Fibroblast of lung (primary cell): ENCODE measurements around the gene NRP1. TPM values are rescaled to one million over a fixed set of nuclear protein-coding genes. Genes with fewer than 3 reads are reported as not detected.

Experiments used
- DNase-seq, 2 donors: peaks; one replicate each; pipeline versions ENCODE4 v3.0.0 to v3.0.0-alpha.2; 2010; ENCODE audit warnings: low read depth in 2 of 2
- H2AFZ ChIP-seq: 2 replicates; pipeline ENCODE4 v1.5.1; 2012; ENCODE audit warnings: low read length, control low read depth, inconsistent platforms
- H3K27ac ChIP-seq: 2 replicates; pipeline ENCODE4 v1.5.1; 2011; ENCODE audit warnings: low read length, control low read depth; ENCODE audit not compliant: insufficient read depth
- H3K27me3 ChIP-seq: 2 replicates; pipeline ENCODE4 v1.5.1; 2011; ENCODE audit warnings: mild to moderate bottlenecking, low read length; ENCODE audit not compliant: control insufficient read depth, insufficient read depth
- H3K36me3 ChIP-seq: 2 replicates; pipeline ENCODE4 v1.5.1; 2011; ENCODE audit warnings: low read length; ENCODE audit not compliant: control insufficient read depth, insufficient read depth
- H3K4me1 ChIP-seq: 2 replicates; pipeline ENCODE4 v1.5.1; 2011; ENCODE audit warnings: low read length; ENCODE audit not compliant: control insufficient read depth, insufficient read depth; ENCODE audit errors: extremely low read depth
- H3K4me2 ChIP-seq: 2 replicates; pipeline ENCODE4 v1.5.1; 2011; ENCODE audit warnings: low read length, control low read depth; ENCODE audit not compliant: insufficient read depth; ENCODE audit errors: extremely low read depth
- H3K4me3 ChIP-seq, 4 experiments: fragments of 200-600 bp in 1 of 4; sonication (generic) in 1 of 4; replicated peaks in 1 of 4; 2 replicates each; pipeline ENCODE4 v1.5.1; 2011 to 2016; ENCODE audit warnings: low read length in 4 of 4, low read depth in 3 of 4, mild to moderate bottlenecking in 3 of 4, control low read depth in 2 of 4, inconsistent platforms in 1 of 4, mixed read lengths in 1 of 4; ENCODE audit not compliant: insufficient read depth in 1 of 4; ENCODE audit errors: control extremely low read depth in 1 of 4
- H3K79me2 ChIP-seq: 2 replicates; pipeline ENCODE4 v1.5.1; 2012; ENCODE audit warnings: mild to moderate bottlenecking, low read length, inconsistent platforms; ENCODE audit not compliant: control insufficient read depth, insufficient read depth
- H3K9ac ChIP-seq: 2 replicates; pipeline ENCODE4 v1.5.1; 2011; ENCODE audit warnings: mild to moderate bottlenecking, low read length, control low read depth; ENCODE audit not compliant: insufficient read depth
- H3K9me3 ChIP-seq: 2 replicates; pipeline ENCODE4 v1.5.1; 2012; ENCODE audit warnings: low read depth, low read length; ENCODE audit not compliant: control insufficient read depth, insufficient read depth
- H4K20me1 ChIP-seq: 2 replicates; pipeline ENCODE4 v1.5.1; 2011; ENCODE audit warnings: low read length; ENCODE audit not compliant: control insufficient read depth, insufficient read depth; ENCODE audit errors: extremely low read depth
- EZH2 ChIP-seq: IDR thresholded peaks from 2 replicates; pipeline ENCODE4 v1.5.1; 2012; ENCODE audit warnings: low read length, control low read depth, mild to moderate bottlenecking; ENCODE audit errors: missing control alignments
- polyA plus RNA-seq, 2 donors: library from polyadenylated mRNA; depleted of rRNA in 1 of 2; stranded (reverse) in 1 of 2; unstranded in 1 of 2; fragments of >200 nt; gene quantifications; 2 replicates each; pipeline ENCODE4 v1.2.1, GENCODE V29; 2011 to 2012; ENCODE audit warnings: missing spikeins in 1 of 2
- total RNA-seq: library from RNA; depleted of rRNA; stranded (reverse); fragments of >200 nt; gene quantifications from 2 replicates; pipeline ENCODE4 v1.2.1, GENCODE V29; 2014
- TF ChIP-seq, protein P1 (sequence below), 2 donors: IDR thresholded peaks in 1 of 2; conservative IDR thresholded peaks in 1 of 2; 1 replicate in 1 of 2; 2 replicates in 1 of 2; pipeline ENCODE4 v1.5.1; 2011 to 2012; ENCODE audit warnings: low read length in 2 of 2, control low read depth in 1 of 2, inconsistent platforms in 1 of 2, low read depth in 1 of 2, mild to moderate bottlenecking in 1 of 2

Gene NRP1
- total and polyA plus RNA-seq, 2 donors (not counting 1 experiment from before 2014, with no cell fraction given): 187 to 373 TPM

DNA sequence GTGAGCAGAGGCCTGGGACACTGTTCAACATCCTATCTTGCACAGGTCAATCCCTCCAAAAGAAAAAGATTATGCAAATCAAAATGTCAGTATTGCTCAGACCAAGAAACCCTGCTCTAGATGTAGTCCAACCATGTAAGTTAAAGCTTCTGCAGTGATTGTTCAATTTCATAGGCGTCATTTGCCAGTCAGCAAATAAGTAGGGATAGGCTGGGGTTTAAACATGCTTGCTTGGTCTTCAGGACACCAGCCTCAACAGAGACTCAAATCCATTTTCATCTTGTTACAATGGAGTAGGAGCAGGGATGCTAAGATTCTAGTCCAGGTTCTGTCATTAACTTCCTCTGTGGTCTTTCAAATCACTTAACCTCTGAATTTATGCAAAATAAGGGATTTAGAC, 89.1 kb downstream of the NRP1 start:
- H3K9ac ChIP-seq: no peak overlapping the region
- H3K27me3 ChIP-seq: no peaks in the 10 kb centered on the region
- H3K79me2 ChIP-seq: peaks cover 20% of the 10 kb centered on the region
- no peaks in the 10 kb centered on the region for H3K9me3 ChIP-seq
- peaks cover 16% of the 10 kb centered on the region for H3K4me1 ChIP-seq
- no peak overlapping the region for H3K27ac ChIP-seq
- H4K20me1 ChIP-seq: no peaks in the 10 kb centered on the region
- no peak for DNase-seq
- no peak overlapping the region for H2AFZ ChIP-seq
- TF ChIP-seq, protein P1, sequence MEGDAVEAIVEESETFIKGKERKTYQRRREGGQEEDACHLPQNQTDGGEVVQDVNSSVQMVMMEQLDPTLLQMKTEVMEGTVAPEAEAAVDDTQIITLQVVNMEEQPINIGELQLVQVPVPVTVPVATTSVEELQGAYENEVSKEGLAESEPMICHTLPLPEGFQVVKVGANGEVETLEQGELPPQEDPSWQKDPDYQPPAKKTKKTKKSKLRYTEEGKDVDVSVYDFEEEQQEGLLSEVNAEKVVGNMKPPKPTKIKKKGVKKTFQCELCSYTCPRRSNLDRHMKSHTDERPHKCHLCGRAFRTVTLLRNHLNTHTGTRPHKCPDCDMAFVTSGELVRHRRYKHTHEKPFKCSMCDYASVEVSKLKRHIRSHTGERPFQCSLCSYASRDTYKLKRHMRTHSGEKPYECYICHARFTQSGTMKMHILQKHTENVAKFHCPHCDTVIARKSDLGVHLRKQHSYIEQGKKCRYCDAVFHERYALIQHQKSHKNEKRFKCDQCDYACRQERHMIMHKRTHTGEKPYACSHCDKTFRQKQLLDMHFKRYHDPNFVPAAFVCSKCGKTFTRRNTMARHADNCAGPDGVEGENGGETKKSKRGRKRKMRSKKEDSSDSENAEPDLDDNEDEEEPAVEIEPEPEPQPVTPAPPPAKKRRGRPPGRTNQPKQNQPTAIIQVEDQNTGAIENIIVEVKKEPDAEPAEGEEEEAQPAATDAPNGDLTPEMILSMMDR (conservative IDR thresholded peaks at IDR 0.05 in 1 of 2, IDR thresholded peaks at IDR 0.05 in 1 of 2; ENCODE audit: low read depth in 1 of 2, low read length in 2 of 2): no peak
- TF ChIP-seq EZH2: no peak
- no peak overlapping the region for H3K4me3 ChIP-seq
- H3K4me2 ChIP-seq: no peak overlapping the region
- H3K36me3 ChIP-seq: peaks cover 13% of the 10 kb centered on the region

GRCh38 chr10:33244354-33244967, 90.0 kb downstream of the NRP1 start:
- peaks cover 11% of the 10 kb centered on the region for H3K4me1 ChIP-seq
- no peak overlapping the region for H3K9ac ChIP-seq
- H3K9me3 ChIP-seq: no peaks in the 10 kb centered on the region
- no peaks in the 10 kb centered on the region for H3K27me3 ChIP-seq
- no peak overlapping the region for H3K27ac ChIP-seq
- H3K4me3 ChIP-seq: no peak overlapping the region
- TF ChIP-seq, protein P1 (conservative IDR thresholded peaks at IDR 0.05 in 1 of 2, IDR thresholded peaks at IDR 0.05 in 1 of 2; ENCODE audit: low read depth in 1 of 2, low read length in 2 of 2): no peak
- TF ChIP-seq EZH2: no peak
- DNase-seq: no peak
- no peaks in the 10 kb centered on the region for H4K20me1 ChIP-seq
- H2AFZ ChIP-seq: no peak overlapping the region
- H3K79me2 ChIP-seq: peaks cover 13% of the 10 kb centered on the region
- H3K4me2 ChIP-seq: no peak overlapping the region
- peaks cover 10% of the 10 kb centered on the region for H3K36me3 ChIP-seq

- no peak overlapping the region for H3K27ac ChIP-seq
- H3K9me3 ChIP-seq: no peaks in the 10 kb centered on the region
- DNase-seq: no peak
- no peak overlapping the region for H3K4me2 ChIP-seq
- H3K27me3 ChIP-seq: no peaks in the 10 kb centered on the region
- peaks cover 10% of the 10 kb centered on the region for H3K36me3 ChIP-seq
- H3K4me3 ChIP-seq: no peak overlapping the region
- H3K79me2 ChIP-seq: peaks cover 13% of the 10 kb centered on the region
- no peak overlapping the region for H3K9ac ChIP-seq
- no peaks in the 10 kb centered on the region for H4K20me1 ChIP-seq
- TF ChIP-seq, protein P1 (conservative IDR thresholded peaks at IDR 0.05 in 1 of 2, IDR thresholded peaks at IDR 0.05 in 1 of 2; ENCODE audit: low read depth in 1 of 2, low read length in 2 of 2): no peak
- TF ChIP-seq EZH2: no peak
- peaks cover 13% of the 10 kb centered on the region for H3K4me1 ChIP-seq
- no peak overlapping the region for H2AFZ ChIP-seq
Measured at GRCh38 chr10:33243703-33244102, 90.8 kb downstream of the NRP1 start.
